Trophoblast cell (in vitro differentiated cells and primary cell): ENCODE results near the gene ARHGAP6.

Experiments
- DNase-seq, 2 donors: peaks; one replicate each; pipeline ENCODE4 v3.0.0-alpha.2; 2016
- H2AFZ ChIP-seq: 2 replicates; pipeline ENCODE4 v1.6.1; 2013; ENCODE audit warnings: low read length, moderate library complexity, mild to moderate bottlenecking; ENCODE audit not compliant: insufficient read depth, poor library complexity
- H2AK5ac ChIP-seq: 2 replicates; pipeline ENCODE4 v1.6.1; 2013; ENCODE audit warnings: mild to moderate bottlenecking, low read length
- H2BK120ac ChIP-seq: 2 replicates; pipeline ENCODE4 v1.6.1; 2013; ENCODE audit warnings: low read length, mild to moderate bottlenecking, moderate library complexity; ENCODE audit not compliant: insufficient read depth, poor library complexity
- H2BK12ac ChIP-seq: 2 replicates; pipeline ENCODE4 v1.6.1; 2013; ENCODE audit warnings: mild to moderate bottlenecking, low read length, moderate library complexity
- H2BK5ac ChIP-seq: 2 replicates; pipeline ENCODE4 v1.6.1; 2013; ENCODE audit warnings: low read length, low read depth, moderate library complexity, mild to moderate bottlenecking; ENCODE audit not compliant: poor library complexity
- H3K14ac ChIP-seq: 2 replicates; pipeline ENCODE4 v1.6.1; 2013; ENCODE audit warnings: mild to moderate bottlenecking, low read length
- H3K18ac ChIP-seq: 2 replicates; pipeline ENCODE4 v1.6.1; 2013; ENCODE audit warnings: mild to moderate bottlenecking, low read length
- H3K23ac ChIP-seq: 2 replicates; pipeline ENCODE4 v1.6.1; 2013; ENCODE audit warnings: low read length
- H3K27ac ChIP-seq: 2 replicates; pipeline ENCODE4 v1.5.1; 2013; ENCODE audit warnings: low read depth, mild to moderate bottlenecking, inconsistent platforms, low read length, moderate library complexity
- H3K27me3 ChIP-seq: 2 replicates; pipeline ENCODE4 v1.6.1; 2013; ENCODE audit warnings: inconsistent platforms, mild to moderate bottlenecking, low read length, moderate library complexity; ENCODE audit not compliant: insufficient read depth
- H3K36me3 ChIP-seq, 2 experiments: 1 replicate in 1 of 2; 2 replicates in 1 of 2; pipeline ENCODE4 v1.6.1; 2013; ENCODE audit warnings: low read length in 2 of 2, mild to moderate bottlenecking in 2 of 2, moderate library complexity in 1 of 2; ENCODE audit not compliant: insufficient read depth in 2 of 2, control insufficient read depth in 1 of 2
- H3K4ac ChIP-seq: 2 replicates; pipeline ENCODE4 v1.6.1; 2013; ENCODE audit warnings: low read depth, mild to moderate bottlenecking, low read length, moderate library complexity
- H3K4me1 ChIP-seq, 2 experiments: 1 replicate in 1 of 2; 2 replicates in 1 of 2; pipeline ENCODE4 v1.6.1; 2013; ENCODE audit warnings: low read length in 2 of 2, mild to moderate bottlenecking in 2 of 2, moderate library complexity in 1 of 2; ENCODE audit not compliant: insufficient read depth in 2 of 2, control insufficient read depth in 1 of 2
- H3K4me2 ChIP-seq: 2 replicates; pipeline ENCODE4 v1.6.1; 2013; ENCODE audit warnings: inconsistent platforms, mild to moderate bottlenecking, low read length, moderate library complexity
- H3K4me3 ChIP-seq: 2 replicates; pipeline ENCODE4 v1.5.1; 2013; ENCODE audit warnings: mild to moderate bottlenecking, low read depth, low read length, inconsistent platforms
- H3K79me1 ChIP-seq: one replicate; pipeline ENCODE4 v1.6.1; 2013; ENCODE audit warnings: low read length
- H3K79me2 ChIP-seq: 2 replicates; pipeline ENCODE4 v1.6.1; 2013; ENCODE audit warnings: low read length, mild to moderate bottlenecking; ENCODE audit not compliant: control insufficient read depth, insufficient read depth, poor library complexity
- H3K9ac ChIP-seq: 2 replicates; pipeline ENCODE4 v1.6.1; 2013; ENCODE audit warnings: mild to moderate bottlenecking, low read length
- H3K9me3 ChIP-seq: 2 replicates; pipeline ENCODE4 v1.6.1; 2013; ENCODE audit warnings: low read depth, mild to moderate bottlenecking, control low read depth, inconsistent platforms, low read length; ENCODE audit not compliant: insufficient read depth
- H4K12ac ChIP-seq: 2 replicates; pipeline ENCODE4 v1.6.1; 2013; ENCODE audit warnings: low read depth, mild to moderate bottlenecking, low read length, moderate library complexity
- H4K8ac ChIP-seq: 2 replicates; pipeline ENCODE4 v1.6.1; 2013; ENCODE audit warnings: low read depth, mild to moderate bottlenecking, low read length, moderate library complexity
- H4K91ac ChIP-seq: one replicate; pipeline ENCODE4 v1.6.1; 2013; ENCODE audit warnings: low read depth, mild to moderate bottlenecking, low read length, moderate library complexity
- whole genome bisulfite sequencing: extraction: QIAGEN DNeasy Blood & Tissue Kit; methylation state at CpG from one replicate; pipeline ENCODE4 v1.1.7; 2013; ENCODE audit warnings: missing lambda C conversion rate; ENCODE audit not compliant: insufficient read length, insufficient coverage; ENCODE audit errors: extremely low coverage; 5-methylcytosine and 5-hydroxymethylcytosine counted together

Gene ARHGAP6

DNA sequence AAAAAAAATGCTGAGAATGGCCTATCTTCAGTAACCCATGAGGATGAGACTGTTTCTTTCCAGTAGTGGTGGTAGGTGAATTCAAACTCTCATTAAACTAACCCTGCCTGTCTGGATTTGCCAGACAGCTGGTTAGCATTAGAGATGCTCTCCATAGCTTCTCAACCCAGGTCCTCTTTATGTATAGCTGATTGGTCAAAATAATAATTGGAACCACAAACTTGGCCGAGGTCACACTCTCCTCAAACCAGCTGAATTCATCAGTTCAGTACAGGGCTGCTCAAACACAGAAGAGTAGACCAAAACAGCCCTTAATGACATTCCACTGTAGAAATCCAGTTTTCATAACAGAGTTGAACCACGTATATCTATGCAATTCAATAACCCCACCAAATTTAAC, 469.2 kb downstream of the ARHGAP6 start:
- H4K91ac ChIP-seq, result no peak overlapping the region
- H3K79me1 ChIP-seq, result no peaks in the 10 kb centered on the region
- no peak overlapping the region for H2AK5ac ChIP-seq
- H3K4ac ChIP-seq, result no peak overlapping the region
- no peak overlapping the region for H3K23ac ChIP-seq
- H3K36me3 ChIP-seq, result no peaks in the 10 kb centered on the region
- no peak overlapping the region for H4K8ac ChIP-seq
- no peak overlapping the region for H3K14ac ChIP-seq
- no peak overlapping the region for H3K9ac ChIP-seq
- no peak overlapping the region for H2AFZ ChIP-seq
- no peaks in the 10 kb centered on the region for H3K79me2 ChIP-seq
- no peaks in the 10 kb centered on the region for H3K4me1 ChIP-seq
- H4K12ac ChIP-seq, result no peak overlapping the region
- H3K27ac ChIP-seq, result no peak overlapping the region
- no peak overlapping the region for H3K4me2 ChIP-seq
- no peak overlapping the region for H2BK12ac ChIP-seq
- H3K4me3 ChIP-seq, result no peak overlapping the region
- no peak overlapping the region for H3K18ac ChIP-seq
- no peak overlapping the region for H2BK5ac ChIP-seq
- no peak for DNase-seq
- no peak overlapping the region for H2BK120ac ChIP-seq
- no peaks in the 10 kb centered on the region for H3K9me3 ChIP-seq
- no peaks in the 10 kb centered on the region for H3K27me3 ChIP-seq
- no CpG with 5 or more reads among the region's 2 CpGs for WGBS

DNA sequence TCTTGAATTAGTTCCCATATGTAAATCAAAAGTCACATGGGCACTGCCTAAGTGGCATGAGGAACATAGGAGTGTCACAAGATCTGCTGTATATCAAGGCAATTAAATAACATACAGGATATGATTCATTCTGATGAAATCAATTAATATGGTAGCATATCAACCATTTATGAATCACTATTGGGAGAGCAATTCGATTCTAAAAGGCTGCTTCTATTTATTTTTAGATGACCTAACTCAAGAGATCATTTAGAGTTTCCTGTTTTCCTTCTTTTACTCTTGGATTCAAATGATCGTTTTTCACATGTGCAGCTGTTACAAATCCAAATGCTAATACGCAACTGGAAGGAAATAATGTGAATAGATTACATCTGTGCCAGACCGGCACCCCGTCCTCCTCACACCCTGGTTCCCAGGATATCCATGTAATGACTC, 472.7 kb downstream of the ARHGAP6 start:
- no peak overlapping the region for H3K9ac ChIP-seq
- no peaks in the 10 kb centered on the region for H3K27me3 ChIP-seq
- no peaks in the 10 kb centered on the region for H3K79me2 ChIP-seq
- no peak overlapping the region for H3K23ac ChIP-seq
- H2BK12ac ChIP-seq, result no peak overlapping the region
- H2AFZ ChIP-seq, result no peak overlapping the region
- H2AK5ac ChIP-seq, result no peak overlapping the region
- no peak overlapping the region for H4K91ac ChIP-seq
- H2BK120ac ChIP-seq, result no peak overlapping the region
- no peak overlapping the region for H3K27ac ChIP-seq
- H4K8ac ChIP-seq, result no peak overlapping the region
- WGBS, result no CpG with 5 or more reads among the region's 5 CpGs
- H3K18ac ChIP-seq, result no peak overlapping the region
- no peak overlapping the region for H3K14ac ChIP-seq
- no peaks in the 10 kb centered on the region for H3K79me1 ChIP-seq
- no peaks in the 10 kb centered on the region for H3K9me3 ChIP-seq
- H3K4me3 ChIP-seq, result no peak overlapping the region
- DNase-seq, result no peak
- H4K12ac ChIP-seq, result no peak overlapping the region
- no peaks in the 10 kb centered on the region for H3K36me3 ChIP-seq
- H3K4me1 ChIP-seq, result peaks cover 4 to 5% of the 10 kb centered on the region in 2 experiments
- no peak overlapping the region for H2BK5ac ChIP-seq
- no peak overlapping the region for H3K4me2 ChIP-seq
- no peak overlapping the region for H3K4ac ChIP-seq

DNA sequence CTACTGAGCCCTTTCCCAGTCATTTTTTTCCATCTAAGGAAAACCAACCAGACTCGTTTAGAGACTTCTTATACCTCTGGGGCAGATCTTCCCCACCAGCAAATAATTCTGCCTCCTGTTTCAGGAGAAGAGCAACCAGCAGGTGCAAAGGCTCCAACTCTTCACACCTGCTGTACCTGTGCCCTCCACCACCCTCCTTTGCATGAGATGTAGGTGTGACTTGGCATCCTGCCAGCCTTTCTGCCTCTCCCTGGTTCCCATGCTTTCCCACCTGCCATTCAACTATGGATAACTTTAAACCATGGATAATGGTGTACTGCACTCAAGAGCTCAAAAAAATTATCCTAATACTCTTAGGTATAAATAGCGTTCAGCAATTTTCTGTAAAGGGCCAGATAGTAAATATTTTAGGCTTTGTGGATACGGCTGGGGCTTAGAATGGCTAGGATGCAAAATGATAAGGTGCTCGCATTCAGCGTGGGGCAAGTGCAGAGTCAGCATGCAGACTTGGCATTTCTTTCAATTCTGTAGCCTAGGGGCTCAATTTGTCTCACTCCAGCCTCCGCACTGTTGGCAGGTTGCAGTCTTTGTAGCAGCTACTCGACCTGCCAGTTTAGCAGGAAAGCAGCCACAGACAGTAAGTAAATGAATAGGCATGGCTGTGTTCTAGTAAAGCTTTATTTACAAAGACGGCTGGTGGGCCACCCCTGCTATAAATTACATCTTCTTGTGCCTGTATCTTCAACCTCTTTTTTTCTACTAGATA, 474.8 kb downstream of the ARHGAP6 start:
- no peaks in the 10 kb centered on the region for H3K79me2 ChIP-seq
- no peak overlapping the region for H2AK5ac ChIP-seq
- H3K23ac ChIP-seq, result no peak overlapping the region
- H3K4me3 ChIP-seq, result no peak overlapping the region
- H3K4me2 ChIP-seq, result no peak overlapping the region
- no peak overlapping the region for H4K8ac ChIP-seq
- H4K12ac ChIP-seq, result no peak overlapping the region
- no peak overlapping the region for H3K9ac ChIP-seq
- DNase-seq, result no peak
- H2AFZ ChIP-seq, result no peak overlapping the region
- H2BK12ac ChIP-seq, result no peak overlapping the region
- H2BK120ac ChIP-seq, result no peak overlapping the region
- H3K79me1 ChIP-seq, result no peaks in the 10 kb centered on the region
- H3K4ac ChIP-seq, result no peak overlapping the region
- H3K18ac ChIP-seq, result no peak overlapping the region
- peaks cover 4 to 5% of the 10 kb centered on the region in 2 experiments for H3K4me1 ChIP-seq
- H3K36me3 ChIP-seq, result no peaks in the 10 kb centered on the region
- H2BK5ac ChIP-seq, result no peak overlapping the region
- H3K14ac ChIP-seq, result no peak overlapping the region
- H3K27ac ChIP-seq, result no peak overlapping the region
- no peak overlapping the region for H4K91ac ChIP-seq
- H3K9me3 ChIP-seq, result no peaks in the 10 kb centered on the region
- no CpG with 5 or more reads among the region's 8 CpGs for WGBS
- H3K27me3 ChIP-seq, result no peaks in the 10 kb centered on the region

DNA sequence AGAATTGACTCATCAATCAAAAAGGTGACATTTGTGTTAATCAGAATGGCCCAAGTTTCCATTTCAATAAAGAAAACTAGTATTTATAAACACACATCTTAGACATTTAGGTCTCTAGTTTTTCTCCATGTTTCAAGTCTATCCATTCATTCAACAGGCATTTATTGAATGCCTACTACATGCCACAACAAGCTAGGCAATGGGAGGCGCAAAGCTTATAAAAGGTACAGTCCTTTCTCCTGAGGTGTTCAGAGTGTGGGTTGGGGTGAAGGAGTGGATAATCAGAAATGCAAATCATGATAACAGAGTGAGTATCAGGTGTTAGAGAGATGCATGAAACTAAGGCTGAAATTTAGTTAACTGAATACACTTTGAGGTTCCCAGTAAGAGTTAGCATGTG, 476.6 kb downstream of the ARHGAP6 start:
- Histone ChIP-seq H2BK5ac (no peak overlapping the region), H4K8ac (no peak overlapping the region), H3K14ac (no peak overlapping the region), H3K4me1 (peaks cover 5 to 6% of the 10 kb centered on the region in 2 experiments), H2AFZ (no peak overlapping the region), H3K79me1 (no peaks in the 10 kb centered on the region), H3K36me3 (no peaks in the 10 kb centered on the region), H3K79me2 (no peaks in the 10 kb centered on the region), H3K4ac (no peak overlapping the region), H3K9me3 (no peaks in the 10 kb centered on the region), H2BK120ac (no peak overlapping the region), H3K27me3 (no peaks in the 10 kb centered on the region), H3K18ac (no peak overlapping the region), H4K91ac (no peak overlapping the region), H3K27ac (no peak overlapping the region), H3K9ac (no peak overlapping the region), H3K4me3 (no peak overlapping the region), H2AK5ac (no peak overlapping the region), H4K12ac (no peak overlapping the region), H2BK12ac (no peak overlapping the region), H3K4me2 (no peak overlapping the region), H3K23ac (no peak overlapping the region)
- DNase-seq, result no peak
- no CpG with 5 or more reads among the region's 1 CpG for WGBS
